Osteoblast (primary cell): ENCODE data around the gene RGS9BP. TPM values are rescaled to one million over a fixed set of nuclear protein-coding genes. Genes with fewer than 3 reads are reported as not detected.

Experiments used
- DNase-seq: peaks from one replicate; pipeline ENCODE4 v3.0.0; 2011; ENCODE audit warnings: low spot score, mixed read lengths; ENCODE audit not compliant: insufficient read length; ENCODE audit errors: missing footprints
- H2AFZ ChIP-seq: 2 replicates; pipeline ENCODE4 v1.6.0; 2011; ENCODE audit warnings: mild to moderate bottlenecking, low read length
- H3K27ac ChIP-seq: 2 replicates; pipeline ENCODE4 v1.5.1; 2011; ENCODE audit warnings: mild to moderate bottlenecking, low read depth, low read length, moderate library complexity
- H3K27me3 ChIP-seq: 2 replicates; pipeline ENCODE4 v1.6.0; 2012; ENCODE audit warnings: mild to moderate bottlenecking, control low read depth, inconsistent platforms, low read length, moderate library complexity; ENCODE audit not compliant: insufficient read depth
- H3K36me3 ChIP-seq: 2 replicates; pipeline ENCODE4 v1.5.1; 2011; ENCODE audit warnings: mild to moderate bottlenecking, low read length, control low read depth, moderate library complexity; ENCODE audit not compliant: insufficient read depth
- H3K4me1 ChIP-seq: 2 replicates; pipeline ENCODE4 v1.5.1; 2011; ENCODE audit warnings: mild to moderate bottlenecking, low read length, control low read depth, moderate library complexity; ENCODE audit not compliant: insufficient read depth
- H3K4me2 ChIP-seq: 2 replicates; pipeline ENCODE4 v1.6.0; 2011; ENCODE audit warnings: mild to moderate bottlenecking, low read length; ENCODE audit not compliant: insufficient read depth
- H3K4me3 ChIP-seq: fragments of 200-600 bp; sonication (generic); 3 replicates; pipeline ENCODE4 v1.5.1; 2012; ENCODE audit warnings: mild to moderate bottlenecking, low read length, inconsistent platforms; ENCODE audit not compliant: insufficient read depth
- H3K79me2 ChIP-seq: 2 replicates; pipeline ENCODE4 v1.6.0; 2012; ENCODE audit warnings: mild to moderate bottlenecking, low read length, control low read depth, inconsistent platforms; ENCODE audit not compliant: insufficient read depth
- H3K9me3 ChIP-seq: 2 replicates; pipeline ENCODE4 v1.5.1; 2011; ENCODE audit warnings: low read depth, low read length, control low read depth
- H4K20me1 ChIP-seq: 2 replicates; pipeline ENCODE4 v1.6.0; 2012; ENCODE audit warnings: mild to moderate bottlenecking, low read length, control low read depth; ENCODE audit not compliant: insufficient read depth
- total RNA-seq: library from RNA; depleted of rRNA; stranded (reverse); fragments of >200 nt; gene quantifications from 2 replicates; pipeline ENCODE4 v1.2.3, GENCODE V29; 2012
- TF ChIP-seq, protein P1 (sequence below): IDR thresholded peaks from 2 replicates; pipeline ENCODE4 v1.5.1; 2011; ENCODE audit warnings: mild to moderate bottlenecking, low read depth, low read length, moderate library complexity; ENCODE audit errors: extremely low read depth

RGS9BP gene
- total RNA-seq, 1 donor = 0.72 TPM

DNA sequence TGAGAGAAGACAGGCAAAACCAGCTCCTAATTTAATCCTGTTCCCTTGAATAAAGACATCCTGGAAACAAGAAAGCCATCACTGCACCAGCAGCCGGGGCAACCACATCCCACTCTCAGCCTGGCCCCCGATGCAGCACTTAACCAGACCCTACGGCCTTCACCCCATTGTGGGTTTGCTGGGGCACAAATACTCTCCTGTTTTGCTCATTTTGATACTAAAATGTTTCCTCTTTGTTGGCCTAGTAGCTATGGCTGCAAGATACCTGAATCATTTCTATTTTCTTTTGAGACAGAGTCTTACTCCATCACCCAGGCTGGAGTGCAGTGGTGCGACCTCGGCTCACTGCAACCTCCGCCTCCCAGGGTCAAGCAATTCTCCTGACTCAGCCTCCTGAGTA lies 29.1 kb upstream of the RGS9BP start:
- H3K27me3 ChIP-seq = no peaks in the 10 kb centered on the region
- no peak overlapping the region for H3K27ac ChIP-seq
- H3K4me1 ChIP-seq = no peaks in the 10 kb centered on the region
- DNase-seq = no peak
- H3K36me3 ChIP-seq = peaks cover 35% of the 10 kb centered on the region
- no peak overlapping the region for H2AFZ ChIP-seq
- H3K79me2 ChIP-seq = peaks cover 2% of the 10 kb centered on the region
- no peaks in the 10 kb centered on the region for H3K9me3 ChIP-seq
- TF ChIP-seq, protein P1, sequence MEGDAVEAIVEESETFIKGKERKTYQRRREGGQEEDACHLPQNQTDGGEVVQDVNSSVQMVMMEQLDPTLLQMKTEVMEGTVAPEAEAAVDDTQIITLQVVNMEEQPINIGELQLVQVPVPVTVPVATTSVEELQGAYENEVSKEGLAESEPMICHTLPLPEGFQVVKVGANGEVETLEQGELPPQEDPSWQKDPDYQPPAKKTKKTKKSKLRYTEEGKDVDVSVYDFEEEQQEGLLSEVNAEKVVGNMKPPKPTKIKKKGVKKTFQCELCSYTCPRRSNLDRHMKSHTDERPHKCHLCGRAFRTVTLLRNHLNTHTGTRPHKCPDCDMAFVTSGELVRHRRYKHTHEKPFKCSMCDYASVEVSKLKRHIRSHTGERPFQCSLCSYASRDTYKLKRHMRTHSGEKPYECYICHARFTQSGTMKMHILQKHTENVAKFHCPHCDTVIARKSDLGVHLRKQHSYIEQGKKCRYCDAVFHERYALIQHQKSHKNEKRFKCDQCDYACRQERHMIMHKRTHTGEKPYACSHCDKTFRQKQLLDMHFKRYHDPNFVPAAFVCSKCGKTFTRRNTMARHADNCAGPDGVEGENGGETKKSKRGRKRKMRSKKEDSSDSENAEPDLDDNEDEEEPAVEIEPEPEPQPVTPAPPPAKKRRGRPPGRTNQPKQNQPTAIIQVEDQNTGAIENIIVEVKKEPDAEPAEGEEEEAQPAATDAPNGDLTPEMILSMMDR = no peak
- H4K20me1 ChIP-seq = no peaks in the 10 kb centered on the region
- no peak overlapping the region for H3K4me3 ChIP-seq
- no peak overlapping the region for H3K4me2 ChIP-seq

DNA sequence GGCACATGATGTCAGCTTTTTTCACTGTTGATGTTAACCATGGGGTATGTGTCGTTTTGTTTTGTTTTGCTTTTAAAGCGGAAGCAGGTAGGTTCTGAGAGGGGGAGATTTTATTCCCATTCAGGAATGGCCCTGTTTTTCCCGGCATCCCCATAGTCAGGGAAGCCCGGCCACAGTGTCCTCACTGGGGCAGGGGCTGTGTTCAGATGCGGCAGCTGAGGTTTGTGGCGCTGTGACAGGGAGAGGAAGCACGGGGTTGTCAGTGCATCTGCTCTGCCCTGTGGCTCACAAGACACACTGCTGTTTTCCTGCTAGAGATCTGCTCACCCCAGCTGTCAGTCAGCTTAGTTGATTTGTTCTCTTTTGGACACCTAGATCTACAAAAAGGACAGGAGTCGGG lies 28.3 kb upstream of the RGS9BP start:
- Histone ChIP-seq H3K4me1 (no peaks in the 10 kb centered on the region), H4K20me1 (no peaks in the 10 kb centered on the region), H3K27ac (no peak overlapping the region), H2AFZ (no peak overlapping the region), H3K36me3 (peaks cover 27% of the 10 kb centered on the region), H3K4me2 (no peak overlapping the region), H3K27me3 (no peaks in the 10 kb centered on the region), H3K79me2 (peaks cover 4% of the 10 kb centered on the region), H3K9me3 (no peaks in the 10 kb centered on the region), H3K4me3 (no peak overlapping the region)
- TF ChIP-seq, protein P1 = no peak
- peak; percentile 51 for DNase-seq

DNA sequence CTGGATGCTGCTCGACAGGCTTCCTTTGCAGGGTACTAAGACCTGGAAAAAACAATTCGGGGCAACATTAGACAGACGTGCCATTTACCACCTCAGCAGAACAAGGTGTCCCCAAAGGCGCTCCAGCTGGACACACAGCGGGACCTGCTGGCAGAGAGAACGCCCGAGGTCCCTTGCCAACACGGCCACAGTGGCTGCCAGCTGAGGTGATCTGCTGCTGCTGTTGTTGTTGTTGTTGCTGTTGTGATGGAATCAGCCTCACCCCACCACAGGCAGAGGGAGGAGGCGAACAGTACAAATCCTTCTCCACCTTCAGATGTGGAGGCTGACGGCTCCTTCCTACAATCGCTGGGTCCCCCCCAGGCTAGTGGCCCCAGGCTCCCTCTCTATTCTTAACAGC lies 25.9 kb upstream of the RGS9BP start:
- no peak overlapping the region for H3K4me2 ChIP-seq

DNA sequence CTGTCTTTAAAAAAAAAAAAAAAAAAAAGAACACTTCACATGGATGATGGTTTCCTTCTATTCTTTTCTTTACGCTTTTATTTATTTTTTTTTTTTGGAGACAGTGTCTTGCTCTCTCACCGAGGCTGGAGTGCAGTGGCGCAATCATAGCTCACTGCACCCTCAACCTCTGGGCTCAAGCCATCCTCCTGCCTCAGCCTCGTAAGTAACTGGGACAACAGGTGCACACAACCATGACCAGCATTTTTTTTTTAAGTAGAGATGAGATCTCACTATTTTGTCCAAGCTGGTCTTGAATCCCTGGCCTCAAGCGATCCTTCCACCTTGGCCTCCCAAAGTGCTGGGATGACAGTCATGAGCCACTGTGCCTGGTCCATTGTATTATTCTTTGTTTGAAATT lies 25.0 kb upstream of the RGS9BP start:
- no peaks in the 10 kb centered on the region for H4K20me1 ChIP-seq
- DNase-seq = no peak
- no peak overlapping the region for H3K4me2 ChIP-seq
- H2AFZ ChIP-seq = no peak overlapping the region
- no peaks in the 10 kb centered on the region for H3K27me3 ChIP-seq
- peaks cover 4% of the 10 kb centered on the region for H3K79me2 ChIP-seq
- TF ChIP-seq, protein P1 = no peak
- no peak overlapping the region for H3K4me3 ChIP-seq
- no peaks in the 10 kb centered on the region for H3K9me3 ChIP-seq
- H3K36me3 ChIP-seq = peaks cover 13% of the 10 kb centered on the region
- H3K27ac ChIP-seq = no peak overlapping the region
- no peaks in the 10 kb centered on the region for H3K4me1 ChIP-seq

More for the DNA sequence above, 25.9 kb upstream of the RGS9BP start:
- Histone ChIP-seq H3K4me3 (no peak overlapping the region), H3K9me3 (no peaks in the 10 kb centered on the region), H3K36me3 (peaks cover 15% of the 10 kb centered on the region), H2AFZ (no peak overlapping the region), H3K27ac (no peak overlapping the region), H3K27me3 (no peaks in the 10 kb centered on the region), H4K20me1 (no peaks in the 10 kb centered on the region), H3K79me2 (peaks cover 4% of the 10 kb centered on the region), H3K4me1 (no peaks in the 10 kb centered on the region)
- TF ChIP-seq, protein P1 = no peak
- no peak for DNase-seq
